Activated gamma-delta T cell treated with anti-CD3 and anti-CD28 coated beads, Interleukin-2, amount 50 U/mL, for 16 hours (primary cell): ENCODE measurements around the gene FBXL13.
"Not testable (repeated sequence)": the region's sequence is repeated elsewhere in the genome, so short reads cannot be mapped to it uniquely, and the experiment has no call there.

Experiments
- DNase-seq: peaks from one replicate; pipeline ENCODE4 v3.0.0-alpha.2; 2020; ENCODE audit warnings: low read depth

The FBXL13 gene

GRCh38 chr7:102817616-102818573 is 256.7 kb downstream of the FBXL13 start:
- no peak for DNase-seq

GRCh38 chr7:102814025-102814471 is 260.5 kb downstream of the FBXL13 start:
- DNase-seq: no peak

- DNase-seq: no peak
Measured at GRCh38 chr7:102813191-102814024, 261.2 kb downstream of the FBXL13 start.

DNA sequence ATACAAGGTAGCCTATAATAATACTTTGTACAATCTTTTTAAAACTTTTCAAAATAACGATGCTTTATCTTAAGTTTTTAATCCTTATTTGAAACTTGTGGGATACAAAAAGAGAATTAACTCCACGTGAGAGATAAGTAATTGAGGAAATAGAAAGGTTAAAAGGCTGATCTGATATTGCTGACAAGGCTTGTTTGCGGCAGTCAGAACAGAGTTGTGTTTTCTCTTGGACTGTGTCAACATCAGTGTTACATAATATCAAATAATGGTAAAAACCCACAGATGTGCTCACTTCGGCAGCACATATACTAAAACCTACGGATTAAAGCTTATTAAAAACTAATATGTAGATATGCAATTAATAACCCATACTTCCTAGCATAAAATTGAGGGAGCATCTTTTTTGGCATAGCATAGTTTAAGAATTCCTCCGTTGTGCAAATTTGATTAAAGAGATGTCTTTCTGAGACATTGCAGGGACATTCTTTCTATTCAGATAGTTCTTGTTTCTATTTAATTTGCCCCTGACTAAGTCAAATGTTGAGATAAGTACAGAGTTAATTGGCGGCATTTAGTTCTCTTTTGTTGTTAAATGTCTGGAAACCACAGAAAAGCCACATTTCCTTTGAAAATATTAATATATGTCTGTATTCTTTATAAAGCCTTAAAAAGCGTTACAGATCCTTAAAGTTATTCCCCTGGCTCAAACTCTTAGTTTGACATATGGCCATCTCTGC is 262.5 kb downstream of the FBXL13 start:
- DNase-seq: no peak

GRCh38 chr7:102810916-102811315 is 263.7 kb downstream of the FBXL13 start:
- DNase-seq: no peak

GRCh38 chr7:102806613-102807012 is 268.0 kb downstream of the FBXL13 start:
- no peak for DNase-seq

DNA sequence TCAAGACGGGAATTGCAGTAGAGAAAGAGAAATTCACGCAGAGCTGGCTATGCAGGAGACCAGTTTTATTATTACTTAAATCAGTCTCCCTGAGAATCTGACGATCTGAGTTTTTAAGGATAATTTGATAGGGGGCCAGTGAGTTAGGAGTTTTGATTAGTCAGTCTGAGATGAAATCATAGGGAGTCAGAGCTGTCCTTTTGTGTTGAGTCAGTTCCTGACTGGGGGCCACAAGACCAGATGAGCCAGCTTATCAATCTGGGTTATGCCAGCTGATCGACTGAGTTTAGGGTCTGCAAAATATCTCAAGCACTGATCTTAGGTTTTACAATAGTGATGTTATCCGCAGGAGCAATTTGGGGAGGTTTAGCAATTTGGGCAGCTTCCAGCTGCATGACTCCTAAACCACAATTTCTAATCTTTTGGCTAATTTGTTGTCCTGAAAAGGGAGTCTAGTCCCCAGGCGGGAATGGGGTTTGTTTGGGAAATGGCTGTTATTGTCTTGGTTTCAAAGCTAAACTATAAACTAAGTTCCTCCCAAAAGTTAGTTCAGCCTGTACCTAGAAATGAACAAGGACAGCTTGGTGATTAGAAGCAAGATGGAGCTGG is 278.5 kb downstream of the FBXL13 start:
- not testable (repeated sequence) for DNase-seq

DNA sequence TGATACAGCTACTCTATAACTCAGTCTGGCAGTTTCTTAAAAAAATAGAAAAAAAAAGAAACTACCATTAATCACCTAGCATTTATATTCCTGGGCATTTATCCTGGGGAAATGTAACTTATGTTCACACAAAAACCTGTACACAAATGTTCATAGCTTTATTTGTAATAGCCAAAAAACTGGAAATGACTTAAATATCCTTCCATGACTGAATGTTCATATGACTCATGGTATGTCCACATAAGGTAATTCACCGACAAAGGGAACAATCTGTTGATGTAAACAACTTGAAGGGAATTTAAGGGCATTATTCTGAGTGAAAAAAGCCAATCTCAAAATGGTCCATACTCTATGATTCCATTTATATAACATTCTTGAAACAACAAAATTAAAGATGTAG is 280.0 kb downstream of the FBXL13 start:
- DNase-seq: not testable (repeated sequence)

DNA sequence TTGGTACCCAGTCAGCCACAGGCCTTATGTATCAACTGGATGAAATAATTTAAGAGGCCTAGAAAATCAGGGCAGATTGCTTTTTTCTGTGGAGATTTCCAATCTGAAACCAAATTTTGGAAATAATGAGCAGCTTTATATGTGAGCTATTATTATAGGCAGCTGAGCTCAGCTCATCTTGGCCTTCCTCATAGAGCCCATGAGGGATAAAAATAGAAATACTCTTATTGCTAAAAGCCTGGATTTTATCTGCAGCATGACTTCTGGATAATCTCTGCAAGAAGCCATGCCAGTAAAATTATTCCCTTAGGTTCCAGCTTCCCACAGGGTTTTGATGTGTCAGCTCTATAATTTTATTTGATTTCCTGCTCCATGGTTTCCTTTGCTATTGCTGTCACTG is 282.8 kb downstream of the FBXL13 start:
- DNase-seq: not testable (repeated sequence)

- DNase-seq: not testable (repeated sequence)
Measured at GRCh38 chr7:102791367-102791766, 283.2 kb downstream of the FBXL13 start.

- not testable (repeated sequence) for DNase-seq
Measured at GRCh38 chr7:102790364-102791100, 284.1 kb downstream of the FBXL13 start.

- DNase-seq: not testable (repeated sequence)
Measured at GRCh38 chr7:102788770-102789169, 285.8 kb downstream of the FBXL13 start.

DNA sequence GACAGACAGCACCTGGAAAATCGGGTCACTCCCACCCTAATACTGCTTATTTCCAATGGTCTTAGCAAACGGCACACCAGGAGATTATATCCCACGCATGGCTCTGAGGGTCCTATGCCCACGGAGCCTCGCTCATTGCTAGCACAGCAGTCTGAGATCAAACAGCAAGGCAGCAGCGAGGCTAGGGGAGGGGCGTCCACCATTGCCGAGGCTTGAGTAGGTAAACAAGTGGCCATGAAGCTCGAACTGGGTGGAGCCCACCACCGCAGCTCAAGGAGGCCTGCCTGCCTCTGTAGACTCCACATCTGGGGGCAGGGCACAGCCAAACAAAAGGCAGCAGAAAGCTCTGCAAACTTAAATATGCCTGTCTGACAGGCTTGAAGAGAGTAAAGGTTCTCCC is 293.7 kb downstream of the FBXL13 start:
- DNase-seq: not testable (repeated sequence)

DNA sequence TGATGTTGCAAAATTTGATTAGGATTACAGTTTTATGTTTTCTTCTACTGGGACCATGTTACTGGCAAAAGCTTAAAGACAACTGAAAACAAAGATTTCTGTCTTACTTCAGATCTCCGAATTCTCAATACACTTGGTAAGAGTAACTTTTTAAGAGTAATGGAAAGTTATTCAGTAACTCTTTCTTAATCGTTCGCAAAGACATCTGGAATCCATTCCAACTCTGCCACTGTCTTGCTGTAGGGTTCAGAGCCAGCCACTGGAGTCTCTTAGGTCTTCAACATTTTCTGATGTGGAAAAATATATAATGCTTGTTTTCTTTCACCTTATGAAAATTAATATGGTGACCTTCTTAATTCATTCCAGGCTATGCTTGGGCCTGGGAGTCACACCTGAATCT is 295.9 kb downstream of the FBXL13 start:
- not testable (repeated sequence) for DNase-seq

DNA sequence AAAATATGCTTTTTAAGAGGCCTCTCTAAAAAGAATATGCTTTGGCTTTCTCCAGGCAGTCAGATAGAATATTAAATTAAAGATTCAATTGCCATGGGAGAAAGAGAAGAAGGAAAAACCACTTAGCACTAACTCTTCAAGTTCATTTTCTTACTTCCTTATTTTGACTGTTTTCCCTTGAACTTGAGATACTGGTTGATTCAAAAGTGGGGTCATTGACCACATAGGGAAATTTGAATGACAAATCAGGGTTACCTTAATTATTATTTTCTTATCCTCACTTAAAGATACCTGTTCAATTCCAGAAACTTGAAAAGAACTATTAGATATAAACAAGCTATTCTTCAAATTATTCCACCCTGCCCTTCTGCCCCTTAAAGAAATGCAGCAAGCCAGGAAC is 298.4 kb downstream of the FBXL13 start:
- not testable (repeated sequence) for DNase-seq

GRCh38 chr7:102770467-102770866 is 304.1 kb downstream of the FBXL13 start:
- not testable (repeated sequence) for DNase-seq

DNA sequence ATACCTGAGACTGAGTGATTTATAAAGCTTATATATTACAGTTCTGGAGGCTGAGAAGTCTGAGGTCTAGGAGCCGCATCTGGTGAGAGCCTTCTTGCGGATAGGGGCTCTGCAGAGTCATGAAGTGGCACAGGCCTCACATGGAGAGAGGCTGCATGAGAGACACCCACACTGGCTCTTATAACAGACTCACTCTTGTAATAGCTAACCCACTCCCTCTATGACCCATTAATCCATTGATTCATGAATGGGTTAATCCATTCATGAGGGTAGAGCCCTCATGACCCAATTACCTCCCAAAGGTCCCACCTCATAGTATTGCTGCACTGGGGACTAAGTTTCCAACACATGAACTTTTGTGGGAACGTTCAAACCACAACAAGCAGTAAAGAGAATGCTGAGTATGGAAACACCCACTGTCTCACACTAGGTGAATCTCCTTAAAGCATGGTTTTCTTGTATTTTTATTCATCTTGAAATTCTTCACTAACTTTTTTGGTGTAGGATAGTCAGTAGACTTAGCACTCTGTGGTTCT is 304.9 kb downstream of the FBXL13 start:
- DNase-seq: not testable (repeated sequence)

GRCh38 chr7:102763295-102763905 is 311.2 kb downstream of the FBXL13 start:
- DNase-seq: not testable (repeated sequence)
